Measurements from ENCODE around the gene SCUBE2.
"Not testable (repeated sequence)": the region's sequence is repeated elsewhere in the genome, so short reads cannot be mapped to it uniquely, and the experiment has no call there.

Gene SCUBE2

GRCh38 chr11:8986772-8987171, 104.6 kb downstream of the SCUBE2 start:
- H3K9me3 ChIP-seq (ENCODE audit: control insufficient read depth in 2 of 2, low read length in 2 of 2); H3K36me3 ChIP-seq (ENCODE audit: control insufficient read depth in 2 of 2, insufficient read depth in 2 of 2, low read length in 2 of 2); H3K9ac ChIP-seq (ENCODE audit: low read length in 2 of 2); H3K27me3 ChIP-seq (ENCODE audit: control insufficient read depth in 1 of 2, insufficient read depth in 2 of 2, low read length in 2 of 2); H3K4me3 ChIP-seq (ENCODE audit: low read length in 2 of 2); H3K4me1 ChIP-seq (ENCODE audit: control insufficient read depth, insufficient read depth, low read length); H3K27ac ChIP-seq (ENCODE audit: low read length): not testable (repeated sequence)

GRCh38 chr11:8985462-8985861, 105.9 kb downstream of the SCUBE2 start:
- Histone ChIP-seq H3K27ac (ENCODE audit: low read length) (no peak overlapping the region), H3K36me3 (ENCODE audit: control insufficient read depth in 2 of 2, insufficient read depth in 2 of 2, low read length in 2 of 2) (peaks cover 0 to 3% of the 10 kb centered on the region in 2 donors), H3K27me3 (ENCODE audit: control insufficient read depth in 1 of 2, insufficient read depth in 2 of 2, low read length in 2 of 2) (no peaks in the 10 kb centered on the region), H3K9me3 (ENCODE audit: control insufficient read depth in 2 of 2, low read length in 2 of 2) (no peaks in the 10 kb centered on the region), H3K9ac (ENCODE audit: low read length in 2 of 2) (no peak overlapping the region), H3K4me3 (ENCODE audit: low read length in 2 of 2) (no peak overlapping the region), H3K4me1 (ENCODE audit: control insufficient read depth, insufficient read depth, low read length) (no peaks in the 10 kb centered on the region)

- Histone ChIP-seq H3K9ac (ENCODE audit: low read length in 2 of 2) (no peak overlapping the region), H3K36me3 (ENCODE audit: control insufficient read depth in 2 of 2, insufficient read depth in 2 of 2, low read length in 2 of 2) (peaks cover 0 to 3% of the 10 kb centered on the region in 2 donors), H3K27me3 (ENCODE audit: control insufficient read depth in 1 of 2, insufficient read depth in 2 of 2, low read length in 2 of 2) (no peaks in the 10 kb centered on the region), H3K27ac (ENCODE audit: low read length) (no peak overlapping the region), H3K9me3 (ENCODE audit: control insufficient read depth in 2 of 2, low read length in 2 of 2) (no peaks in the 10 kb centered on the region), H3K4me3 (ENCODE audit: low read length in 2 of 2) (no peak overlapping the region), H3K4me1 (ENCODE audit: control insufficient read depth, insufficient read depth, low read length) (no peaks in the 10 kb centered on the region)
These were observed 107.8 kb downstream of the SCUBE2 start for GRCh38 chr11:8983552-8983951.

GRCh38 chr11:8980485-8980884, 110.9 kb downstream of the SCUBE2 start:
- Histone ChIP-seq H3K27ac (ENCODE audit: low read length) (no peak overlapping the region), H3K4me1 (ENCODE audit: control insufficient read depth, insufficient read depth, low read length) (no peaks in the 10 kb centered on the region)

GRCh38 chr11:8979365-8979764, 112.0 kb downstream of the SCUBE2 start:
- not testable (repeated sequence) for H3K27me3 ChIP-seq (ENCODE audit: control insufficient read depth in 1 of 2, insufficient read depth in 2 of 2, low read length in 2 of 2); H3K4me1 ChIP-seq (ENCODE audit: control insufficient read depth, insufficient read depth, low read length); H3K9me3 ChIP-seq (ENCODE audit: control insufficient read depth in 2 of 2, low read length in 2 of 2); H3K27ac ChIP-seq (ENCODE audit: low read length); H3K4me3 ChIP-seq (ENCODE audit: low read length in 2 of 2); H3K36me3 ChIP-seq (ENCODE audit: control insufficient read depth in 2 of 2, insufficient read depth in 2 of 2, low read length in 2 of 2); H3K9ac ChIP-seq (ENCODE audit: low read length in 2 of 2)

More at GRCh38 chr11:8980485-8980884, 110.9 kb downstream of the SCUBE2 start:
- Histone ChIP-seq H3K4me3 (ENCODE audit: low read length in 2 of 2) (no peak overlapping the region), H3K9ac (ENCODE audit: low read length in 2 of 2) (no peak overlapping the region), H3K27me3 (ENCODE audit: control insufficient read depth in 1 of 2, insufficient read depth in 2 of 2, low read length in 2 of 2) (no peaks in the 10 kb centered on the region), H3K36me3 (ENCODE audit: control insufficient read depth in 2 of 2, insufficient read depth in 2 of 2, low read length in 2 of 2) (peaks cover 0 to 3% of the 10 kb centered on the region in 2 donors), H3K9me3 (ENCODE audit: control insufficient read depth in 2 of 2, low read length in 2 of 2) (no peaks in the 10 kb centered on the region)

GRCh38 chr11:8973121-8973520, 118.3 kb downstream of the SCUBE2 start:
- no peaks in the 10 kb centered on the region for H3K4me1 ChIP-seq (ENCODE audit: control insufficient read depth, insufficient read depth, low read length)
- H3K4me3 ChIP-seq (ENCODE audit: low read length in 2 of 2): no peak overlapping the region
- H3K9me3 ChIP-seq (ENCODE audit: control insufficient read depth in 2 of 2, low read length in 2 of 2): no peaks in the 10 kb centered on the region
- no peaks in the 10 kb centered on the region for H3K27me3 ChIP-seq (ENCODE audit: control insufficient read depth in 1 of 2, insufficient read depth in 2 of 2, low read length in 2 of 2)
- H3K9ac ChIP-seq (ENCODE audit: low read length in 2 of 2): no peak overlapping the region
- no peak overlapping the region for H3K27ac ChIP-seq (ENCODE audit: low read length)
- no peaks in the 10 kb centered on the region for H3K36me3 ChIP-seq (ENCODE audit: control insufficient read depth in 2 of 2, insufficient read depth in 2 of 2, low read length in 2 of 2)

GRCh38 chr11:8971924-8972316, 119.5 kb downstream of the SCUBE2 start:
- no peaks in the 10 kb centered on the region for H3K9me3 ChIP-seq (ENCODE audit: control insufficient read depth in 2 of 2, low read length in 2 of 2)
- H3K36me3 ChIP-seq (ENCODE audit: control insufficient read depth in 2 of 2, insufficient read depth in 2 of 2, low read length in 2 of 2): peaks cover 0 to 4% of the 10 kb centered on the region in 2 donors
- no peak overlapping the region for H3K27ac ChIP-seq (ENCODE audit: low read length)
- H3K4me3 ChIP-seq (ENCODE audit: low read length in 2 of 2): no peak overlapping the region
- H3K27me3 ChIP-seq (ENCODE audit: control insufficient read depth in 1 of 2, insufficient read depth in 2 of 2, low read length in 2 of 2): no peaks in the 10 kb centered on the region
- H3K4me1 ChIP-seq (ENCODE audit: control insufficient read depth, insufficient read depth, low read length): no peaks in the 10 kb centered on the region
- H3K9ac ChIP-seq (ENCODE audit: low read length in 2 of 2): no peak overlapping the region

- Histone ChIP-seq H3K36me3 (ENCODE audit: control insufficient read depth in 2 of 2, insufficient read depth in 2 of 2, low read length in 2 of 2) (peaks cover 0 to 4% of the 10 kb centered on the region in 2 donors), H3K9ac (ENCODE audit: low read length in 2 of 2) (no peak overlapping the region), H3K4me3 (ENCODE audit: low read length in 2 of 2) (no peak overlapping the region), H3K27me3 (ENCODE audit: control insufficient read depth in 1 of 2, insufficient read depth in 2 of 2, low read length in 2 of 2) (no peaks in the 10 kb centered on the region), H3K27ac (ENCODE audit: low read length) (no peak overlapping the region), H3K9me3 (ENCODE audit: control insufficient read depth in 2 of 2, low read length in 2 of 2) (no peaks in the 10 kb centered on the region), H3K4me1 (ENCODE audit: control insufficient read depth, insufficient read depth, low read length) (no peaks in the 10 kb centered on the region)
These were observed 120.0 kb downstream of the SCUBE2 start for GRCh38 chr11:8971196-8971923.
